Measurements from ENCODE around the gene POU2F2. TPM values are rescaled to one million over a fixed set of nuclear protein-coding genes. Genes with fewer than 3 reads are reported as not detected.

POU2F2 gene
- total and polyA plus RNA-seq, 10 of the 15 experiments (the other 5 are each of a cell fraction or from before 2014, with no cell fraction given): 4.4 to 62.4 (median 37.9) TPM

DNA sequence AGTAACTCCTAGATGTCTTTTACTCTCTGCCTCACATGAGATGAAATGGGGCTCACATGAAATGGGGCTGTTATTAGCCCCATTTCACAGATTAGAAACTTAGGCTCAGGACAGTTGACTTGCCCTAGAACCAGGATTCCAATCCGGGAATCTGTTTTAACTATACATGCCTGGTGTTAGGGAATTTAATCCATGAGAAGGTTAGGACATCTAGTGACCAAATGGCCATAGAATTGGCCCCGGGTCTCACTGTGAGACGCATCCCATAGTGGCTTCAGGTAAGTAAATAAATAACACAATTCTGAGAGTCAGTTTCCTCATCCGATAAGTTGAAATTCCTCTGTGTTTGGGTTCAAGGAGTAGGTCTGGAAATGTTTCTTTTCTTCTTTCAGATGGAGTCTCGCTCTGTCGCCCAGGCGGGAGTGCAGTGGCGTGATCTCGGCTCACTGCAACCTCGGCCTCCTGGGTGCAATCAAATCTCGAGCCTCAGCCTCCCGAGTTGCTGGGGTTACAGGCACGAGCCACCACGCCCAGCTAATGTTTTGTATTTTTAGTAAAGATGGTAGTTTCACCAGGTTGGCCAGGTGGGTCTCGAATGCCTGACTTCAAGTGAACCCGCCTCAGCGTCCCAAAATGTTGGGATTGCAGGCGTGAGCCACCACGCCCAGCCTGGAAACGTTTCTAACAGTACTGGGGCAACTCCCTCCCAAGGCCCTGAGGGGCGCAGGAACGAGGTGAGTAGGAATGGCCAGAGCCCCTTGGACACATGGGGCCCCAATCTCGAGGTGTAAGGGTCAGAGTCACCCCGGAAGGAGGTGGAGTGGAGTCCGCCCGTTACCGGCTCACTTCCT lies 57.5 kb downstream of the POU2F2 start:
- BruUV-seq (replicated peaks): no TSS peak
- no peak for TF ChIP-seq BRCA1 (IDR thresholded peaks at IDR 0.05; ENCODE audit: low read depth, low read length)
- no peak for TF ChIP-seq EED (IDR thresholded peaks at IDR 0.05; ENCODE audit: low read depth)
- TF ChIP-seq MTA2 (IDR thresholded peaks at IDR 0.05; ENCODE audit: low read depth): no peak
- TF ChIP-seq JUND (IDR thresholded peaks at IDR 0.05; ENCODE audit: low read depth, low read length): no peak
- peak; percentile 14; the same call in 1 of the 2 replicates for TF ChIP-seq SPI1 (IDR thresholded peaks at IDR 0.05; ENCODE audit: borderline replicate concordance, insufficient read depth, low read depth, low read length)
- TF ChIP-seq DPF2 (IDR thresholded peaks at IDR 0.05): 0 out of 2 replicates have a peak, but pooled peaks have one; percentile 18
- no peak for TF ChIP-seq RUNX3 (IDR thresholded peaks at IDR 0.05; ENCODE audit: low read length)
- TF ChIP-seq NR2C1 (IDR thresholded peaks at IDR 0.05): no peak
- no peak for TF ChIP-seq LARP7 (IDR thresholded peaks at IDR 0.05)
- no peak; the same call in 1 of the 2 replicates for TF ChIP-seq POLR2AphosphoS5 (IDR thresholded peaks at IDR 0.05; ENCODE audit: low read length)
- TF ChIP-seq BACH1 (IDR thresholded peaks at IDR 0.05; ENCODE audit: borderline replicate concordance): 0 out of 2 replicates have a peak, but pooled peaks have one; percentile 27
- TF ChIP-seq RAD21 (IDR thresholded peaks at IDR 0.05; ENCODE audit: insufficient read depth, low read depth, low read length): no peak
- 0 out of 2 replicates have a peak, but pooled peaks have one; percentile 6 for TF ChIP-seq CHD1 (IDR thresholded peaks at IDR 0.05; ENCODE audit: low read depth, low read length)
- TF ChIP-seq, protein P1, sequence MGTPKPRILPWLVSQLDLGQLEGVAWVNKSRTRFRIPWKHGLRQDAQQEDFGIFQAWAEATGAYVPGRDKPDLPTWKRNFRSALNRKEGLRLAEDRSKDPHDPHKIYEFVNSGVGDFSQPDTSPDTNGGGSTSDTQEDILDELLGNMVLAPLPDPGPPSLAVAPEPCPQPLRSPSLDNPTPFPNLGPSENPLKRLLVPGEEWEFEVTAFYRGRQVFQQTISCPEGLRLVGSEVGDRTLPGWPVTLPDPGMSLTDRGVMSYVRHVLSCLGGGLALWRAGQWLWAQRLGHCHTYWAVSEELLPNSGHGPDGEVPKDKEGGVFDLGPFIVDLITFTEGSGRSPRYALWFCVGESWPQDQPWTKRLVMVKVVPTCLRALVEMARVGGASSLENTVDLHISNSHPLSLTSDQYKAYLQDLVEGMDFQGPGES (IDR thresholded peaks at IDR 0.05): no peak
- no peak for TF ChIP-seq NFXL1 (IDR thresholded peaks at IDR 0.05; ENCODE audit: borderline replicate concordance)
- no peak for TF ChIP-seq RELA (IDR thresholded peaks at IDR 0.05; ENCODE audit: borderline replicate concordance, partially characterized antibody)
- no peak for TF ChIP-seq BCL11A (IDR thresholded peaks at IDR 0.05; ENCODE audit: low read depth, low read length)
- no peak for TF ChIP-seq KAT2A (conservative IDR thresholded peaks at IDR 0.05; ENCODE audit: control insufficient read depth, low read depth, low read length)
- TF ChIP-seq KLF5 (IDR thresholded peaks at IDR 0.05; ENCODE audit: partially characterized antibody): no peak
- TF ChIP-seq BHLHE40 (IDR thresholded peaks at IDR 0.05; ENCODE audit: borderline replicate concordance in 1 of 2, low read depth in 2 of 2, low read length in 1 of 2): peak in 1 of 2 experiments; percentile 58; a peak in 1 of 4 replicates
- TF ChIP-seq SIN3A (IDR thresholded peaks at IDR 0.05; ENCODE audit: low read depth, low read length): no peak
- TF ChIP-seq ETV6 (conservative IDR thresholded peaks at IDR 0.05 in 1 of 2, IDR thresholded peaks at IDR 0.05 in 1 of 2; ENCODE audit: borderline replicate concordance in 1 of 2, low read depth in 1 of 2): 0 out of 4 replicates have a peak, but pooled peaks of 1 of the 2 experiments have one; percentile 22
- no peak for TF ChIP-seq TBL1XR1 (IDR thresholded peaks at IDR 0.05; ENCODE audit: low read depth, low read length)
- no peak for TF ChIP-seq RAD51 (IDR thresholded peaks at IDR 0.05)
- no peak for TF ChIP-seq ASH2L (IDR thresholded peaks at IDR 0.05; ENCODE audit: borderline replicate concordance, low read depth)

More for the DNA sequence above, 57.5 kb downstream of the POU2F2 start:
- Histone ChIP-seq H3K36me3 (ENCODE audit: control insufficient read depth in 2 of 2, insufficient read depth in 2 of 2, low read length in 1 of 2) (peaks cover 7 to 14% of the 10 kb centered on the region in 2 experiments; a peak in 3 of 4 replicates), H3K4me3 (peak overlapping the region; percentile 87), H3K27me3 (replicated peaks in 1 of 2; ENCODE audit: control insufficient read depth in 2 of 2, insufficient read depth in 2 of 2, low read length in 1 of 2) (peaks cover 0 to 3% of the 10 kb centered on the region in 2 experiments; a peak in 1 of 4 replicates), H3K9ac (ENCODE audit: control insufficient read depth, insufficient read depth, low read length) (peak overlapping the region; percentile 99), H3K27ac (ENCODE audit: control insufficient read depth, insufficient read depth) (peak overlapping the region; percentile 99), H3K4me1 (ENCODE audit: control insufficient read depth, insufficient read depth, low read length) (peaks cover 16% of the 10 kb centered on the region), H3K4me2 (ENCODE audit: control insufficient read depth, insufficient read depth) (peak overlapping the region; percentile 86), H2AFZ (ENCODE audit: control insufficient read depth, low read depth, low read length) (peak overlapping the region; percentile 88; the same call in 1 of the 2 replicates), H4K20me1 (ENCODE audit: control insufficient read depth, insufficient read depth) (peaks cover 5% of the 10 kb centered on the region; the same call in 1 of the 2 replicates), H3K9me3 (replicated peaks; ENCODE audit: control insufficient read depth, insufficient read depth, low read length) (no peaks in the 10 kb centered on the region), H3K79me2 (ENCODE audit: control insufficient read depth, insufficient read depth, low read length) (peaks cover 32% of the 10 kb centered on the region)
- FAIRE-seq: no peak
- no peak for DNase-seq (ENCODE audit: low read depth, low spot score)
- peak; percentile 37 for ATAC-seq
- ChIA-PET CTCF (interaction anchor here (1.4 kb wide), 1 partner anchor 34 kb away, joined by 3 read pairs; no protein-coding TSS in a partner anchor), SMC1A (ENCODE audit: uncharacterized antibody, unreplicated experiment) (no interaction called here), POLR2A (no interaction called here), RAD21 (ENCODE audit: unreplicated experiment) (no interaction called here)
- intact Hi-C loops (cut with micrococcal nuclease; ENCODE audit: unreplicated experiment) (no loop called here), in situ Hi-C loops (cut with MboI) (no loop called here)
- 29% methylated on average over 27 of the region's 27 CpGs for WGBS (ENCODE audit: insufficient coverage, insufficient replicate concordance, low lambda C conversion rate, missing lambda C conversion rate)

Measured in GM12878 (cell line).